Bronchial epithelial cell (primary cell): ENCODE data around the gene MDFI. TPM values are rescaled to one million over a fixed set of nuclear protein-coding genes. Genes with fewer than 3 reads are reported as not detected.

Experiments used
- DNase-seq: peaks from one replicate; pipeline ENCODE4 v3.0.0-alpha.2; 2010; ENCODE audit warnings: low read depth
- FAIRE-seq: peaks from 2 replicates; lab custom pipeline; 2011; peaks lifted over from hg19 to GRCh38; lab: Jason Lieb, UNC
- H3K27me3 ChIP-seq: 2 replicates; pipeline ENCODE4 v1.5.1; 2011; ENCODE audit warnings: low read length; ENCODE audit not compliant: control insufficient read depth, insufficient read depth
- H3K36me3 ChIP-seq: 2 replicates; pipeline ENCODE4 v1.5.1; 2011; ENCODE audit warnings: low read length; ENCODE audit not compliant: control insufficient read depth, insufficient read depth
- H3K4me3 ChIP-seq: 2 replicates; pipeline ENCODE4 v1.5.1; 2011; ENCODE audit warnings: mild to moderate bottlenecking, low read depth, low read length, control low read depth
- total RNA-seq: library from RNA; depleted of rRNA; stranded (reverse); fragments of >200 nt; gene quantifications from 2 replicates; pipeline ENCODE4 v1.2.1, GENCODE V29; 2014
- TF ChIP-seq, protein P1 (sequence below): IDR thresholded peaks from 2 replicates; pipeline ENCODE4 v1.5.1; 2011; ENCODE audit warnings: mild to moderate bottlenecking, moderate library complexity, low read length, control low read depth, inconsistent platforms; ENCODE audit not compliant: insufficient read depth, severe bottlenecking

MDFI gene
- total RNA-seq, 1 donor from 2014 or later = 57.1 TPM

DNA sequence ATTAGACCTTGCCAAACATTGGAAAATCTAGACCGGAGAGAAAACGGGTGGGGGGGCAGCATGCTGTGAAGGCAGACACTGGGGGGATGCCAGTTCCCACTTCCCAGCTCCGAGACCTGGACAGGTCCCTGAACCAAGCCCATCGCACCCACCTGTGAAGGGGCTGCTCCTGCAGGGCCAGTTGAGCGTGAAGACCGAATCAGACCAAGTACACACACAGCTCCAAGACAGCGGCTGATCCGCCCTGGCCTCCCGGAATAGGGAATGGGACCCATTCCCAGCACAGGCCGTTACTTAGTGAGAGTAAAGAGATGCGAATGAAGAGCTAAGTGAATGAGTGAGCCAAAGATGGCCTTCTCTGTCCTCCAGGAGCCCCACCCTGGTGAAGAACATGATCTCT is 41.5 kb upstream of the MDFI start:
- FAIRE-seq (peak; percentile 68), DNase-seq (no peak)
- Histone ChIP-seq H3K27me3 (no peaks in the 10 kb centered on the region), H3K4me3 (no peak overlapping the region), H3K36me3 (peaks cover 9% of the 10 kb centered on the region)
- TF ChIP-seq, protein P1, sequence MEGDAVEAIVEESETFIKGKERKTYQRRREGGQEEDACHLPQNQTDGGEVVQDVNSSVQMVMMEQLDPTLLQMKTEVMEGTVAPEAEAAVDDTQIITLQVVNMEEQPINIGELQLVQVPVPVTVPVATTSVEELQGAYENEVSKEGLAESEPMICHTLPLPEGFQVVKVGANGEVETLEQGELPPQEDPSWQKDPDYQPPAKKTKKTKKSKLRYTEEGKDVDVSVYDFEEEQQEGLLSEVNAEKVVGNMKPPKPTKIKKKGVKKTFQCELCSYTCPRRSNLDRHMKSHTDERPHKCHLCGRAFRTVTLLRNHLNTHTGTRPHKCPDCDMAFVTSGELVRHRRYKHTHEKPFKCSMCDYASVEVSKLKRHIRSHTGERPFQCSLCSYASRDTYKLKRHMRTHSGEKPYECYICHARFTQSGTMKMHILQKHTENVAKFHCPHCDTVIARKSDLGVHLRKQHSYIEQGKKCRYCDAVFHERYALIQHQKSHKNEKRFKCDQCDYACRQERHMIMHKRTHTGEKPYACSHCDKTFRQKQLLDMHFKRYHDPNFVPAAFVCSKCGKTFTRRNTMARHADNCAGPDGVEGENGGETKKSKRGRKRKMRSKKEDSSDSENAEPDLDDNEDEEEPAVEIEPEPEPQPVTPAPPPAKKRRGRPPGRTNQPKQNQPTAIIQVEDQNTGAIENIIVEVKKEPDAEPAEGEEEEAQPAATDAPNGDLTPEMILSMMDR = no peak

GRCh38 chr6:41597246-41598000 is 40.8 kb upstream of the MDFI start:
- Histone ChIP-seq H3K27me3 (no peaks in the 10 kb centered on the region), H3K4me3 (no peak overlapping the region), H3K36me3 (peaks cover 7% of the 10 kb centered on the region)
- no peak for FAIRE-seq
- DNase-seq = no peak
- TF ChIP-seq, protein P1 = no peak

DNA sequence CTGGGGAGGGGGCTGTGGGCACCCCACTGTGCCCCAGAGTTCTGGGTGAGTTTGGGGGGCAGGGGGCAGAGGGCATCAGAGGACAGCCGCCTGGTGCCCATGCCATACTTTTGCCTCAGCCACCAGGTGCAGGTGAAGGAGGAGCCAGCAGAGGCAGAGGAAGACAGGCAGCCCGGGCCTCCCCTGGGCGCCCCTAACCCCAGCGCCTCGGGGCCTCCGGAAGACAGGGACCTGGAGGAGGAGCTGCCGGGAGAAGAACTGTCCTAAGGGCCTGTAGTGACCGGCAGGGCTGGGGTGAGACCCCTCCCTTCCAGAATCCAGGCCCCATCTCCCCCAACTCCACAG is 39.6 kb upstream of the MDFI start:
- TF ChIP-seq, protein P1 = no peak

GRCh38 chr6:41599015-41599851 is 39.0 kb upstream of the MDFI start:
- no peak overlapping the region for H3K4me3 ChIP-seq
- no peak for FAIRE-seq
- TF ChIP-seq, protein P1 = no peak
- H3K27me3 ChIP-seq = no peaks in the 10 kb centered on the region
- peaks cover 5% of the 10 kb centered on the region for H3K36me3 ChIP-seq
- no peak for DNase-seq

More for the DNA sequence above, 39.6 kb upstream of the MDFI start:
- Histone ChIP-seq H3K4me3 (no peak overlapping the region), H3K27me3 (no peaks in the 10 kb centered on the region), H3K36me3 (peaks cover 5% of the 10 kb centered on the region)
- no peak for DNase-seq
- FAIRE-seq = no peak

- Histone ChIP-seq H3K27me3 (no peaks in the 10 kb centered on the region), H3K36me3 (peaks cover 5% of the 10 kb centered on the region), H3K4me3 (no peak overlapping the region)
- TF ChIP-seq, protein P1 = no peak
- FAIRE-seq = no peak
- DNase-seq = no peak
Measured at GRCh38 chr6:41599852-41600445, 38.3 kb upstream of the MDFI start.
